Left lung (tissue), 10 donors: ENCODE data around the gene GARNL3. TPM values are rescaled to one million over a fixed set of nuclear protein-coding genes. Genes with fewer than 3 reads are reported as not detected.

Experiments used
- ATAC-seq: fragments of 200-7000 bp; cut with Tn5 transposase; one replicate; pipeline ENCODE4 v1.9.1; 2020; ENCODE audit warnings: moderate library complexity
- DNase-seq, 4 donors: peaks; one replicate each; pipeline ENCODE4 v3.0.0-alpha.2; 2013 to 2020
- H3K27ac ChIP-seq, 2 donors: fragments of 200-600 bp; sonication (generic) in 1 of 2; one replicate each; pipeline versions ENCODE4 v1.5.0 to v1.8.0; 2020 to 2021
- H3K27me3 ChIP-seq, 2 donors: fragments of 200-600 bp; sonication (generic) in 1 of 2; one replicate each; pipeline versions ENCODE4 v1.5.0 to v1.8.0; 2020 to 2021
- H3K36me3 ChIP-seq, 2 donors: fragments of 200-600 bp; sonication (generic) in 1 of 2; one replicate each; pipeline versions ENCODE4 v1.5.0 to v1.8.0; 2020 to 2021
- H3K4me1 ChIP-seq, 2 donors: fragments of 200-600 bp; one replicate each; pipeline ENCODE4 v1.8.0; 2021
- H3K4me3 ChIP-seq, 2 donors: fragments of 200-600 bp; sonication (generic) in 1 of 2; one replicate each; pipeline versions ENCODE4 v1.5.0 to v1.8.0; 2020 to 2021; ENCODE audit warnings: mild to moderate bottlenecking in 1 of 2
- H3K9me3 ChIP-seq, 2 donors: fragments of 200-600 bp; sonication (generic) in 1 of 2; one replicate each; pipeline versions ENCODE4 v1.5.0 to v1.8.0; 2020 to 2021
- intact Hi-C, 2 donors: fragments of 100-400 bp; cut with DNase I; formaldehyde crosslinking; loops; one replicate each; pipeline versions ENCODE4 v1.11.2 to v1.14.2; 2022
- polyA plus RNA-seq, 6 donors: library from polyadenylated mRNA; unstranded; fragments of 120-200 nt; gene quantifications; one replicate each; pipeline ENCODE4 v1.2.1, GENCODE V29; 2013; ENCODE audit not compliant: insufficient read length in 6 of 6
- total RNA-seq, 2 donors: library from RNA; stranded (reverse); fragmentation: NEBNext Ultra II Directional; extraction: Animal tissue kit (Norgen Biotek cat#: 25700); gene quantifications; one replicate each; pipeline ENCODE4 v1.2.1, GENCODE V29; 2021
- TF ChIP-seq, protein P1 (sequence below), 2 donors: fragments of 200-600 bp; sonication (generic) in 1 of 2; IDR thresholded peaks; one replicate each; pipeline versions ENCODE4 v1.5.0 to v1.8.0; 2021; ENCODE audit warnings: antibody characterized with exemption in 2 of 2
- donor health status: DM: no; HTN: yes; CAD: no.
- donor health status: DM: no; HTN: no; CAD: no.

Gene GARNL3
- total and polyA plus RNA-seq, 8 donors: 7.4 to 40.4 (median 37.7) TPM

DNA sequence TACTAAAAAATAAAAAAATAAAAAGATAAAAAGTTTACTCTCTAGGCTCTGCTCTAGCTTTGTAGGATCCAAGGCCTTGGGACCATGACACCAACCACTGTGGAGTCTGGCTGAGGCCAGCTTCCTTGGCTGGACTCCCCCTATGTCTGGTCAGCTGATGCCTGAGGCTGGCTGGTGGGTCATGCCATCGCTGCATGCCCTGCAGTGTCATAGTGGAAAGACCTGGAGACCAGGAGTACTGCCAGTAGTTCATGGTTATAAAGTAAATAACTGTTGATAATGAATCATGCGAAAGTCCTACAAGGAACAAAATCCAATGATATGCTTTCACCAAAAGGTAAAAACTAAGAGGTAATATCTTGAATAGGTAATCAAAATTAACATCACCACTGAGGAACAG lies 43.2 kb downstream of the GARNL3 start:
- no peak overlapping the region for H3K4me3 ChIP-seq
- TF ChIP-seq, protein P1, sequence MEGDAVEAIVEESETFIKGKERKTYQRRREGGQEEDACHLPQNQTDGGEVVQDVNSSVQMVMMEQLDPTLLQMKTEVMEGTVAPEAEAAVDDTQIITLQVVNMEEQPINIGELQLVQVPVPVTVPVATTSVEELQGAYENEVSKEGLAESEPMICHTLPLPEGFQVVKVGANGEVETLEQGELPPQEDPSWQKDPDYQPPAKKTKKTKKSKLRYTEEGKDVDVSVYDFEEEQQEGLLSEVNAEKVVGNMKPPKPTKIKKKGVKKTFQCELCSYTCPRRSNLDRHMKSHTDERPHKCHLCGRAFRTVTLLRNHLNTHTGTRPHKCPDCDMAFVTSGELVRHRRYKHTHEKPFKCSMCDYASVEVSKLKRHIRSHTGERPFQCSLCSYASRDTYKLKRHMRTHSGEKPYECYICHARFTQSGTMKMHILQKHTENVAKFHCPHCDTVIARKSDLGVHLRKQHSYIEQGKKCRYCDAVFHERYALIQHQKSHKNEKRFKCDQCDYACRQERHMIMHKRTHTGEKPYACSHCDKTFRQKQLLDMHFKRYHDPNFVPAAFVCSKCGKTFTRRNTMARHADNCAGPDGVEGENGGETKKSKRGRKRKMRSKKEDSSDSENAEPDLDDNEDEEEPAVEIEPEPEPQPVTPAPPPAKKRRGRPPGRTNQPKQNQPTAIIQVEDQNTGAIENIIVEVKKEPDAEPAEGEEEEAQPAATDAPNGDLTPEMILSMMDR (IDR thresholded peaks at IDR 0.05): no peak
- H3K27ac ChIP-seq: no peak overlapping the region
- H3K27me3 ChIP-seq: no peaks in the 10 kb centered on the region
- ATAC-seq (no peak), DNase-seq (no peak)
- H3K4me1 ChIP-seq: peaks cover 4 to 11% of the 10 kb centered on the region in 2 donors
- H3K9me3 ChIP-seq: no peaks in the 10 kb centered on the region
- intact Hi-C loops: no loop called here
- H3K36me3 ChIP-seq: no peaks in the 10 kb centered on the region

DNA sequence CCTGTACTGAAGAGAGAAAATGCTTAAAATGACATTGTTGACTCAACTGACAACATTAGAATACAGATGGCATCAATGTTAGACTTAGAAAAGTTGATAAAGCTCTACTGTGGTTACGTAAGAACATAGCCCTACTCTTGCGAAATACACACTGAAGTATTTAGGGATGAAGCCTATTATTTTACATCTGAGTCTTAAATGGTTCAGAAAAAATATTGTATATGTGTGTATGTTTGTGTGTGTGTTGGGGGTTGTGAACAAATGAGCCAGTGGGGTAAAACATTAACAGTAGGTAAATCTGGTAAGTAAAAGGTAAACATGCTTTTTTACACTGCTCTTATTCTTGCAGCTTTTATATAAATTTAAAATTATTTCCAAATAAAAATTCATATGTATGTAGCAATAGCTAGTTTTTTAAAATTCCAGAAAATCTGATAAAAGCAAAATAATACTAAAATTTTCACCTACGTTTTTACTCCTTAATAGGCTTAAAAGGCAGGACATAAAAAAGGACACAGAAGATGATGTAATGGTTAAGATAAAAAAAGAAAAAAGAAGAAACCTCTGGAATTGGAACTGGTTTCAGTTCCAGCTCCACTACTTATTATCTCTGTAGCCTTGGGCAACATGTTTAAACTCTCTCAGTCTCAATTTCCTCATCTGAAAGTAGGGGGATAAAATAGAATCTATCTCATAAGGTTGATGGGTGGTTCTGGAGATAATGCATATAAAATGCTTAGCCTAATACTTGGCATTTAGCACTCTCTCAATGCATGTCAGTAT lies 44.3 kb downstream of the GARNL3 start:
- Histone ChIP-seq H3K9me3 (no peaks in the 10 kb centered on the region), H3K36me3 (no peaks in the 10 kb centered on the region), H3K27me3 (no peaks in the 10 kb centered on the region), H3K4me3 (no peak overlapping the region), H3K4me1 (peaks cover 4 to 11% of the 10 kb centered on the region in 2 donors), H3K27ac (no peak overlapping the region)
- DNase-seq (peak in 2 of 4 donors; percentile 48 to 67), ATAC-seq (peak; percentile 40)
- TF ChIP-seq, protein P1 (IDR thresholded peaks at IDR 0.05): no peak
- intact Hi-C loops: no loop called here

DNA sequence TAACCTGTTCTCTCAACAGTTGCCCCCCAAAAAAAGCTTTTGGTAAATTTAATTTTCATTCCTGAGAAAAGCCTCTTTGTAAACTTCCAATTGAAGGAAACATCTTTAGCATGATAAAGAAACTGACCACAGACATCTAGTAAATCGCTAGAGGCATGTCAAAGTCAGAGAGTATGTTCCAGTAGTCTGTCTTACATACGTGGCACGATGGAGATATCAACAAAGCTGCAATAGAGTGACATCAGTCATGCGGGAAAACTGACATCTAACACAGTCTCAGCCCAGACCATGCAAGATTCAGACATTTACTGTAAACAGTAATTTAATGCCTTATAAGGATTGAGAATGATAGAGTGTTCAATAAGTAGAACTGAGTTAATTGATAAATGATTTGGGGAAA lies 45.1 kb downstream of the GARNL3 start:
- no peak for ATAC-seq
- DNase-seq: no peak
- no peak overlapping the region for H3K4me3 ChIP-seq
- intact Hi-C loops: no loop called here
- no peaks in the 10 kb centered on the region for H3K36me3 ChIP-seq
- no peaks in the 10 kb centered on the region for H3K9me3 ChIP-seq
- H3K27me3 ChIP-seq: no peaks in the 10 kb centered on the region
- H3K27ac ChIP-seq: no peak overlapping the region
- TF ChIP-seq, protein P1 (IDR thresholded peaks at IDR 0.05): no peak
- peaks cover 4 to 11% of the 10 kb centered on the region in 2 donors for H3K4me1 ChIP-seq

GRCh38 chr9:127311239-127311741 lies 46.7 kb downstream of the GARNL3 start:
- H3K36me3 ChIP-seq: no peaks in the 10 kb centered on the region
- H3K27ac ChIP-seq: peak overlapping the region; percentile 42 to 61
- no peaks in the 10 kb centered on the region for H3K9me3 ChIP-seq
- no peak overlapping the region for H3K4me3 ChIP-seq
- no peaks in the 10 kb centered on the region for H3K27me3 ChIP-seq
- H3K4me1 ChIP-seq: peaks cover 4 to 11% of the 10 kb centered on the region in 2 donors
- ATAC-seq: peak; percentile 87
- DNase-seq: peak in 2 of 4 donors; percentile 51 to 70
- TF ChIP-seq, protein P1 (IDR thresholded peaks at IDR 0.05): peak; percentile 35 to 58
- intact Hi-C loops: no loop called here

DNA sequence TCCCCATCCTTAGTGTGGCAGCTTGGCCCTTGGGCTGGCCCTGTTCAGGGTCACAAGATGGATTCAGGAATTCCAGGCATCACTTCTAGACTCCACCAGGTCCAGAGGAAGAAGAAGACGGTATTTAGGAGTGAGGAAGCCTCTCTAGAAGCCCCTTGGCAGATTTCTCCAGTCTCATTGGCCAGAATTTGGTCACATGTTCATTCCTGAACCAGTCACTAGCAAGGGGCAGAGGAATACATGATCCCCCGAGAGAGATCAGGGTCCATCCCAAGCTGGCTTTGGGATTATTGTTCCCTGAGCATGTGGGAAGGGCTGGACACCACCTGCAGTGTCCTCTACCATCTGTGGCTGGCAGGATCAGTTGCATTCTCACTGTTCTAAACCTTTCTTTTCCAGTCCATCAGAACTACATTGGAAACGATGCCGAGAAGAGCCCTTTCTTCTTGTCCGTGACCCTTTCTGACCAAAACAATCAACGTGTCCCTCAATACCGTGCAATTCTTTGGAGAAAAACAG lies 48.5 kb downstream of the GARNL3 start:
- ATAC-seq (no peak), DNase-seq (no peak)
- H3K27me3 ChIP-seq: no peaks in the 10 kb centered on the region
- TF ChIP-seq, protein P1 (IDR thresholded peaks at IDR 0.05): no peak
- no peak overlapping the region for H3K4me3 ChIP-seq
- peaks cover 4 to 11% of the 10 kb centered on the region in 2 donors for H3K4me1 ChIP-seq
- no peak overlapping the region for H3K27ac ChIP-seq
- H3K9me3 ChIP-seq: no peaks in the 10 kb centered on the region
- H3K36me3 ChIP-seq: no peaks in the 10 kb centered on the region
- intact Hi-C loops: no loop called here
